GM21423 (cell line): Measurements from ENCODE around the gene NKTR.
A peak's percentile ranks its signal among the peaks of the same experiment; 100 is the strongest.

ENCODE experiments used
- ATAC-seq: cut with Tn5 transposase; IDR thresholded peaks from one replicate; pipeline ENCODE4 v1.9.1; 2021; ENCODE audit warnings: mild to moderate bottlenecking, moderate library complexity; ENCODE audit not compliant: unreplicated experiment

The NKTR gene

DNA sequence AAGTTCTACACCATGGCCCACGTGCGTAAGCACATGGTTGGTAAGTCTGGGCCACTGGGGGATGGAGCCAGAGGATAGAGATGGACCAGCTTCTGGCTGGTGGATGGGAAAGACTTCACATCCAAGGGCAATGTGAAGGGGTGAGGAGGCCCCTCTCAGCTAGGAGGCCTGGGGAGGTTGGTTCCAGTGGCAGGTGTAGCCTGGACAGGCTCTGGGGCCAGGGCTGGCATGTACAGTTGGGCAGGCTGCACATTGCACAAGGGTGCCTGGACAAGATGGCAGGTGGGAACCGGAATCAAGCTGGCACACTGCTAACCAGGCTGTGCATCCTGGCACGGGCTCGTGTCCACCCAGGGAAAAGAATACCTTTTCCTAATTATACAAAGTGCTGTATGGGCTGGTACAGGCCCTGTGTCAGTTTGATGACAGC lies 61.1 kb downstream of the NKTR start:
- ATAC-seq: no peak

DNA sequence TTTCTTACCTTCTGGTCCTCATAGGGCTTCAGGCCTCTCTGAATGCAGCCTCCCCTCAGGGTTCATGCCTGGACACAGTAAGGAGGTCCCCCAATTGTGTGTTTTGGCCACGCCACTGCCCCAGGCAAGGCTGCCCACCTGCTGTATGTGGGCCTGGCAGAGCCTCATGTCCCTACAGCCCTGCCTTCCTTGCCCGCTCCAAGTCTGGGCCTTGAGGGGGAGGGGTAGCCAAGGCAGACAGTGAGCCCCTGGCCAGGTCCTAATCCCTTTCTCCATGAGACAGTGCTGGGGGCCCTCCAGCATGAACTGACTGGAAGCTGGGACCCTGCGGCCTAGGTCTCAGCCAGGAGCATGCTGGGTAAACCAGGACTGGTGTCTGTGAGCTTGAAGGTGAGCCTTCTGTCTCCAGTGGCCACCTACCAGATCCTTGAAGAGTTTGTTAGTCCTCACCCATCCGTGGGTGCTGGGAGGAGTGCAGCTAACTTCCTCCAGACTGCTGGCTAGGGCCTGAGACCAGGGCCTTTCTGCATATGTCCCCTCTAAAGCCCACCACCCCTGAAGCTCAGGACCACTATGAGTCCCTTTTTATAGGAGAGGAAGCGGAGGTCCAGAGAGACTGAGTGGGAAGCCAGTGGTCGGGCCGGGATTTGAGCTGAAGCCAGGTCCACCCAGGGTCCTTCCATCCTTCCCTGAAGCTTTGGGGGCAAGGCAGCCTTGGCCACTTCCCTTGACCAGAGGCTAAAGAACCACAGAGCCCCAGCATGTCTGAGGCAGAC lies 61.7 kb downstream of the NKTR start:
- no peak for ATAC-seq

DNA sequence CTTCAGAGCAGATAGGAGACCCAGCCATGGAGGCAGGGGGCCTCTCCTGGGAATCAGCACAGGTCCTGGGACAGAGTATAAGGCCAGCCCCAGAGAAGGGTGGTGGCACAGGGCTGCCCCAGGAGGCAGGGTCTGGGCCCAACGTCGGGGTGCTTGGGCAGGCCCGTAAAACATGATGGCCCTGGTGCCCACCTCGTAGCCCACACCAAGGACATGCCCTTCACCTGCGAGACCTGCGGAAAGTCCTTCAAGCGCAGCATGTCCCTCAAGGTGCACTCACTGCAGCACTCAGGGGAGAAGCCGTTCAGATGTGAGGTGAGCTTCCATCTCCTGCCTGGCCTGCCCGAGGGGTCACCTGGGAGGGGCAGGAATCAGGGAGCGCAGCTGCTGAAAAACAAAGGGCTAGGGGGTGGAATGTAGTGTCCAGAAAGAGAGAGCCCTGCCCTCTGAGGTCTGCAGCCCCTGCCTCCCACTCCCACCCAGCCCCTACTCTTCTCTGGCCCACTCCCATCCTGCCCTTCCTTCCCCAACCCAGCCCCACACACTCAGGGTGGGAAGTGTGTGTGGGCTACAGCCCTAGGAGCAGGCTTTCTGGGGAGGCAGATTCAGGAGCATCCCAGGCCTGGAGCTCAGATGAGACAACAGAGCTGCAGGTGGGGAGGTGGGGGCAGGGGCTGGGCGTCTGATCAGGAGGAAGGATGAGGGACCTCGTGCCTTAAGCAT lies 62.5 kb downstream of the NKTR start:
- no peak for ATAC-seq

DNA sequence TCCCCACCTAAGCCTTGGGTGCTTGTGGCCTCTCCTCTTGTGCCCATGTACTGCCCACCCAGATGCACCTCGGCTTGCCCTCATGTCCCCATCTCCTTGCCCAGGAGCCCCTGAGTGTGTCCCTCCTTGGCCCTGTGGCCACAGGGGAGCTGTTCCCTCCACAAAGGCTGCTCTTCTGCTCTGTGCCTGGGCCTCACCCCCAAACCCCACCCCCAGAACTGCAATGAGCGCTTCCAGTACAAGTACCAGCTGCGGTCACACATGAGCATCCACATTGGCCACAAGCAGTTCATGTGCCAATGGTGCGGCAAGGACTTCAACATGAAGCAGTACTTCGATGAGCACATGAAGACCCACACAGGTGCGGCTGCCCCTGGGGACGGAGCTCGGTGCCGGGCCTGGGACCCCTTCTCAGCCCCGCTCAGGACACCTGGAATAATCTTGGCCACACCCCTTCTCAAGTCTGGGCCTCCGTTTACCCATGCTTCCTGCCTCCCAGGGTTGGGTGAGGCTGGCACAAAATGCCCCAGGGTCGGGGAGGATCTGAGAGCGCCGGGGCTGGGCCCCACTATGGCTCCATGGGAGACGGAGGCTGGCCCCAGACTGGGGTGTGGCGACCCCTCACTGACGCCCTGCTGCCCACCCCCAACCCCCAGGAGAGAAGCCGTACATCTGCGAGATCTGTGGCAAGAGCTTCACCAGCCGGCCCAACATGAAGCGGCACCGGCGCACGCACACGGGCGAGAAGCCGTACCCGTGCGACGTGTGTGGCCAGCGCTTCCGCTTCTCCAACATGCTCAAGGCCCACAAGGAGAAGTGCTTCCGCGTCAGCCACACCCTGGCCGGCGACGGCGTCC lies 63.3 kb downstream of the NKTR start:
- peak; percentile 43 for ATAC-seq

DNA sequence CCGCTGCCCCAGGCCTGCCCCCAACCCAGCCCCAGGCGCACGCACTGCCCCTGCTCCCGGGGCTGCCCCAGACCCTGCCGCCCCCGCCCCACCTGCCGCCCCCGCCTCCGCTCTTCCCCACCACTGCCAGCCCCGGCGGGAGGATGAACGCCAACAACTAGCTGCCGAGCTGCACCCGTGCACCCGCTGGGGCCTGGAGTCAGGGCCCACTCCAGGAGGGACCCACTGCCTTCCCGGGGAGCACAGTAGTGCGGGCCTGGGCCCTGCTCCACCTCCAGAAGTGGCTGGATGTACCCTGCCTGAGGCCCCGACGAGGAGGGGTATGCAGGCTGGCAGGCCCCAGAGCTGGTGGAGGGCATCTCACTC lies 63.9 kb downstream of the NKTR start:
- no peak for ATAC-seq

DNA sequence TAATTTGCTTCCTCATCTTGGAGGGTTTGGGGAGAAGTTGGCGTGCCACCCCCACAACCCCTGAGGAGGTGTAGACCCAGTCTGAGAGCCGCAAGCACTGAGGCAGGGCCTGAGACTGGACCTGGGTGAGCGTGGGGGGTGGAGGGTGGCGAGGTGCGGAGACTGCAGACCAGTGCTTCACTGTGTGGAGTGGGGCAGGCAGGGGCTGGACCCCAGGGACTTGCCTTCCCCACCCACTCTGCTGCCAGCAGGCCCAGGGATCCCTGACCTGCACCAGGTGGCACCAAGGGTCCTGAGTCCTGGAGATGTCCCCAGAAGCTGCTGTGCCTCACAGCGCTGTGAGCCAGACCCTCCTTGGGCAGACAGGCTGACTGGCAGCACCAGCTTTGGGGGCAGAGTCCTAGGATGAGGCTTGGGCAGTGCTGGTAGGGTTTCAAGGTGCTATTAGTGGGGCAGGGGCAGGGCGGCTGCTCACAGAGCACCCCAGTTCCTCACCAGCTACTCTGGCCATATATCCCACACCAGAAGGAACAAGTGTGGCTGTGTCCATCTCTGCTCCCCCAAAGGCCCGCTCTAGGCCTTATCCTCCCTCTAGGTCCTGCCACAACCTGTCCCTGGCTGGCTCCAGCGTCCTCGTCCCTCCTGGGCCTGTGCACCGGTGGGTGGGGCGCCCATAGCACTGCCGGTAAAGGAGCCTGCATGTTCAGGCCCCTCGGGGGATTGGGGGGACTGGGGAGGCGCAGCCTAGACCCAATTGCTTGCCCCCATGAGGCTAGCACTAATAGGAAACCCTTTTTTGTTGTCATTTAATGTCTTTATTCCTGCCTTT lies 64.8 kb downstream of the NKTR start:
- no peak for ATAC-seq

DNA sequence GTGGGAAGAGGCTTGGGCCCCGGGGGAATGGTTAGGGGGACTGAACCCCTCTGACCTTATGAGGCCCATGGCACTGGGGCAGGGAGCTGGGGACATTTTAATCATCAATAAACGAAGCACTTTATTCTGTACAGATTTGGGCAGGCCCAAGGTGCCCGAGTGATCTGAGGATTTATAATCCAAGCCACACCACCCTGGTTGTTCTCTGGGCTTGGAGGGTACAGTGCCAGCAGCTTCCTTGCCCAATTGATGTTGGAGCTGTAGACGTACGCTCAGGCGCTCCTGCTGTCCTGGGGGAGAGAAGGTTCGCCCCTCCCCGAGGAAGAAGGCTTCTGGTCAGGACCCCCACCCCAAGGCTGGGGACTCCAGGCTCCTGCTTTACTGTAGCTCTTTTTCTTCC lies 65.5 kb downstream of the NKTR start:
- no peak for ATAC-seq

DNA sequence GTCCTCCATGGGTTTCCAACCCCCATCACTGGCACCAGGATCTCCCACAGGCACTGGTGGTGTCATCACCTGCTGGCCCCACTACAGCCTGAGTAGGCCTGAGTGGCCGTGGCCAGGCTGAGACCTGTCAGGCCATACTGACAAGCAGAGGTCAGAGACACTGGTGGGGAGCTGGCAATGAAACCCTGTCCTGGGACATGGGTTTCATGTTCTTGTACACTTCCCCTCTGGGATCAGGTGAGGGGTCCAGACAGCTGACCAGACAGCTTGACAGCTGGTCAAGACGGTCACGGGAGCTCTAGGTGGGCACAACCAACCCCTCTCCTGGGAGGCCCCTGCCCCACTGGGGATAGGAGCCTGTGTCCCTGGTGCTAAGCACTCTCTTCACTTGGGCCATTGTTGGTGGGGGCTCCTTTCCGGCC lies 66.1 kb downstream of the NKTR start:
- no peak for ATAC-seq

DNA sequence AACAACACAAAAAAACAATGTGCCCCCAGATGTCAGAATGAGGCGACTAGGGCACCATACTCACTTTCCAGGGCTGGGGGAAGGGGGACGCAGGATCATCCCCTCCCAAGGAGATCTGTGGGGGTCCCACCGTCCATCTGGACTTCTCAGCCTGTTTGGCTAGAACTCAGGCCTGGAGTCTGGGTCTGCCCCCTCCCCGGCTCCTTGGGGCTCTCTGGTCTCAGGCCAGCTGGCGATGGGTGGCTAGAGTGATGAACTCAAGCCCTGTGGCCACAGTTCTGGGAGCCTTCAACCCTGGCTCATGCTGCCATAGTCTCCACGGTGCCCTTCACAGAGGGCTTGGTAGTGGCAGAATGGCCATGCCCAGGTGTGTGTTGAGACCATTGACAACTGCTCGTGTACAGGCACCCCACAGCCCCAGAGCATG lies 66.6 kb downstream of the NKTR start:
- ATAC-seq: no peak

DNA sequence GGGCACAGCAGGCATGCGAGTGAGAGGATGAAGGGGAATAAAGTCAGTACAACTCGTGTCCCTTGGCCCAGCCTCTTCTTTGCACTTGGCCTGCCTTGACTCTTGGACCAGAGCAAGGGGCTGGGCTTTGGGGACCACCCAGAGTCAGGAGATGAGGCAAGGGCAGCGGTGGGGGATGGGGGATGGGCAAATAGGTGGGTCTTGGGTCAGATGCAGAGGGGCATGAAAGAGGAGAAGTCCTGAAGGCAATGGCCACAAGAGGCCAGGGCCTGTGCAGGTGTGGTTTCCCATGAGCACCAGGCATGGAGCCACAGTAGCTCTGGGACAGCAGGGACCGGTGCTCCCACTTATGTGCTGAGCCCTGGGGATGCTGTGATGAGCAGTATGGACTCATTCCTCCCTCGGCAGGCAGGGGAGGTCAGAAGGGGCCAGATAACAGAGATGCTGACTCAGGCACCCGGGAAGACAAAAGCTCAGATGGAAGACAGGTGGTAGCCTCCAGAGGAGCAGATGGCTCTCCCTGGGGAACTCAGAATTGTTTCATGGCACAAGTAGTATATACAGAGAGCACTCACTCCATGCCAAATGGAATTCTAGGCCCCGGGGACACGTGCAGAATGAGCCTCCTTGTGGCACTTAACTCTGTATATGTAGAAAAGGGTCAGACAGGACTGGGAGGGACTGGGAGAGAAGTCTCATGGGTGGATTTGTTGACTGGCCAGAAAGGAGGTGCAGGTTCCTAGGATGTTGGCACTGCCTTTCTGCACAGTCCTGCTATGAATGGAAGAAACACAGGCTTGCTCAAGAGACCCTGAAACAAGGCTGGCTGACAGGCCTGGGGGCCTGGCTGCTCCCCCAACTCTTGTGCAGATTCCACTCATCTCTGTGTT lies 67.3 kb downstream of the NKTR start:
- no peak for ATAC-seq

DNA sequence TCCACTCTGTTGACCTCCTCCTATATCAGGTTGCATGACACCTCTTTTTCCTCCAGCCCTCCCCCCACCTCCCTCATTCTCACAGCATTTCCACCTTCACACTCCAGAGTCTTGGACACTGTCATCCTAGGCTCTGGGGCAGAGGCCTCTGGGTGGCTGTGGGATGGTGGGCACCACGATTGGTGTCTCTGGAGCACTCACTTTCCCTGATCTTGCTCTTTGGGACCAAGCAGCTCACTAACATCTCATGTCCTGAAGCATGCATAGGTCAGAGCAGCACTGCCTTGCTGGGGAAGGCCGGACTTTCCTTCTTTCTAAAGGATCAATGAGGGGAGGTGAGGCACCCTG lies 67.9 kb downstream of the NKTR start:
- ATAC-seq: no peak

DNA sequence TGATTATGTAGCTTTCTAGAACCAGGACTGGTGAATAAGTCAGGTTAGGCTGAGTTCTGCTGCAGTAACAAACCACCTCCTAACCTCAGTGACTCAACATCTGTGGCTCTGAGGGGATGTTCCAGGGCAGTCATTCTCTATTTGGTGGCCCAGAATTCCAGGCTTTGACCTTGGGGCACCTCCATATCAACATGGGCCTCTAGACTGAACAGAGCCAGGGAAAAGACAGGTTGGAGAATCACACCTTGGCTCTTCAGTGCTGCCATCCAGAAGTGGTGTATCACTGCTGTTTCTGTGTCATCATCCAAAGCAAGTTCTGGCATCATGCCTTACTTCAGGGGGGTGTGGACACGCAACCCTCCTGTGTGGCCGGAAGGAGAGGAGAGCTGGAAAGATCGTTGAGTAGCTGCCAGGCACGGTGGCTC lies 68.3 kb downstream of the NKTR start:
- ATAC-seq: no peak

DNA sequence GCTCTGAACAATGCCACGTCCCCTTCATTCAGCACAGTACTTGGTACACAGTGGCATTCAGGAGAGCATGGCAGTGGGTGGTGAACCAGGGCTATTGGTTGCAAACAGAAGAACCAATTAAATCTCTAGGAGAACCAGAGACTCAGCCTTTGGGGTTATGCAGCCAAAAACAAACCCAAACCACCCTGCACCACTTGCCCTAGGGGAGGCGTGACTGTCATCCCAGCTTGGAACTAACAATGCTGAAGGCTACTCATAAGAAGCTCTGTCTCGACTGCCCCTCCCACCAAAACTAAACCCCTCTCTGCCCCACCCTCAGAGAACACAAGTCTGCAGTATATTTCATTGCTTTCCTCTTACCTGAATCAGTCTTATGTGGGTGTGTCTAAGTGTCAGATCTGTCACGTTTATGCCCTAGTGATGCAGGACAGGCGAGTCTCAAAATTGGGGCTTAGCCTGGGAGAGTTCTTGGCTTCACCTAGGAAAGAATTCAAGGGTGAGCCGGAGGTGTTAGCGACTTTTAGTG lies 69.6 kb downstream of the NKTR start:
- no peak for ATAC-seq

DNA sequence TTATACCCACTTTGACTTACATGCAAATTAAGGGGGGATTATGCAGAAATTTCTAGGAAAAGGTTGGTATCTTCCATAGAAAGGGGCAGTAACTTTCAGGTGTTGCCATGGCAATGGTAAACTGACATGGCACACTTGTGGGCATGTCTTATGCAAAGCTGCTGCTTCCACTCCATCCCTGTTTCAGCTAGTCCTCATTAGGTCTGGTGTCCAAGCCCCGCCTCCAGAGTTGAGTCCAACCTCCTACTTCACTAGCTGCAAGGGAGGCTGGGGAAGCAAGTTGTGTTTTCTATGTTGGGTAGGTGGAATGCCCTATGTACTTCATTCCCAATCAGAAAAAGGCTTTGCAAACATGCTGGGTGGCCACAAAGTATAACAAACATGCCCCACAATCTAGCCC lies 70.2 kb downstream of the NKTR start:
- no peak for ATAC-seq

DNA sequence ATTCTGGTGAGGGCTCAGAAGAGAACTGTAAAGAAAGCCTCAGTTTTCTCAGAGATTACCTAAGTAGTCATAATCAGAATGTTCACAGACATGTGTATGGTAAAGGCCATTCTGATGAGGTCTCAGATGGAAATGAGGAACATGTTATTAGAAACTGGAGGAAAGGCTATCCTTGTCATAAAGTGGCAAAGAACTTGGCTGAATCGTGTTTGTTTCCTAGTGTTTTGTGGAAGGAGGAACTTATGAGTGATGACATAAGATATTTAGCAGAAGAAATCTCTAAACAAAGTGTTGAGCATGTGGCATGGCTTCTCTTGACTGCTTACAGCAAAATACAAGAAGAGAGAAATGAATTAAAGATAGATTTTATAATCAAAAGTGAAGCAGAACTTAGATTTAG lies 72.0 kb downstream of the NKTR start:
- no peak for ATAC-seq

DNA sequence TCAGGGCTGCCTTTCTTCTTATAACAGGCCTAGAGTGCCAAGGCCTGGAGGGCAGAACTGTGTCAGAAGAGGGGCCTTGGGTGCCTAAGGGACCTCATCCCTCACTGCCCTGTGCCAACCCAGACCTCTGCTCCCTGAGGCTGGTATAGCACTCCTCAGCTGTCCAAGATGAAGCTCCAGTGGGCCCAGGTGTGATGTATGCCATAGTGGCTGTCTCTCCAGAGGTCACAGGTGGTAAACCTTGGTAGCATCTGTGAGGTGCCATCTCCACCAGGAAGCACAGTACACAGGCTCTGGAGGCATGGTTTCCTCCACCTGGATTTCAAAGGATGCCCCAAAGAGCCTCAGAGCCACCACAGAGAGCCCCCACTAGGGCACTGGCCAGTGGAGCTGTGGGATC lies 72.6 kb downstream of the NKTR start:
- no peak for ATAC-seq

DNA sequence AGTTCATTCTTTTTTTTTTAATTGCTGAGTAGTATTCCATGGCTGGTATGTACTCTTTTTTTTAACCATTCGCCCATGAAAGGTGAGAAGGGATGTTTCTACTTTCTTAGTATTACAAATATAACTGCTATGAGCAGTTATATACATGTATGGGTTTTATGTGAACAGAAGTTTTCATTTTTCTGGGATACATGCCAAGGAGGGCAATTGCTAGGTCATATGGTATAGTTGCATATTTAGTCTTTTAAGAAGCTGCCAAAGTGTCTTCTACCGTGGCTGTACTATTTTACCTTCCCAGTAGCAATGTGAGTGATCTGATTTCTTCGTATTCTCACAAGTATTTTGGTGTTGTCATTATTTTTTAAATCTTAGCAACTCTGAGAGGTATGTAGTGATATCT lies 73.7 kb downstream of the NKTR start:
- ATAC-seq: no peak

DNA sequence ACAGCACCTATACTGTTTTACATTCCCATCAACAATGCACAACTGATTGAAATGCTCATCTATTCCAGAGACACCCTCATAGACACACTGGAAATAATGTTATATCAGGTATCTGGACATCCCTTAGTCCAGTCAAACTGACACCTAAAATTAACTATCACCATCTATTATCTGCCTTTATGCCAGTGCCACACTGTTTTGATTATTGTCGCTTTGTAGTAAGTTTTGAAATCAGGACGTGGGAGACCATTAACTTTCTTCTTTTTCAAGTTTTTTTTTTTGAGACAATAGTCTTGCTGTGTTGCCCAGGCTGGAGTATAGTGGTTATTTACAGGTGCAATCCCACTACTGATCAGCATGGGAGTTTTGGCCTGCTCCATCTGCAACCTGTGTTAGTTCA lies 75.4 kb downstream of the NKTR start:
- ATAC-seq: no peak

DNA sequence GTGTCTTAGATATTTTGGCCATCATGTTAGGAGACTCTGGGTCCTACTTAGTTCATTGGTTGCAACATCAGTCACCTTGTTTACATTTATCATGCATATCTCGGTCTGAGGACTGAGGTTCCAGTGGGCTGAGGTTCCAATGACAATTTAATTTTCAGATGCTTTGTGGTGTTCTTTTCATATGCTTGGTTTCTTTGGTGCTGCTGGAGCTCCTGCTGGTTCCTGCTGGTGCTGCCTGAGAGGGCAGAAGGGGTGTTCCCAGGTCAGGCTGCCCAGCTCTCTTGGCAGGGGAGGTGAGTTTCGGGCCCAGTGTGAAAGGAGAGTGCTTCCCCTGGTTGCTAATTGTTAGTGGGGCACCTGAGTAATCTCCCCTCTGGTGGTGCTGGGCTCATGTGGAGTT lies 78.0 kb downstream of the NKTR start:
- no peak for ATAC-seq

DNA sequence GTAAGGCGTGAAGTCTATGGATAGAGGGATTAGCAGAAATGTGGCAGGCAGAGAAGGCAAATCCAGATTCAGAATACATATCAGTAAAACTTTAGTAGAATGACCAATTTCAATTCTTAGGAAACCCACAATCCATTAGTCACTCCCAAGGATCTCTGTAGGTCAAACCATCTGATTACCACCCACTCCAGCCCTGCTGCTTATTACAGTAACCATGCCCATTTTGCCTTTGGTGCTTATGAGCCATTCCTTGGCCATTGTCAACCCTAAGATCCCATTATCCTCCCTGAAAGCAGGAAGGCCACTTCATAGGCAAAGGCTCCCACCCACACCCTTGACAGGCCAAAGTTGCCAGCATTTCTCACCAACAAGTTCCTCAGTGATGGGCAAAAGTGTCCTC lies 79.8 kb downstream of the NKTR start:
- no peak for ATAC-seq
